NCI-H1436 treated with DMSO at 0.1 percent for 48 hours (cell line): ENCODE results near the gene ADGRA3.

Experiments used
- DNase-seq: peaks from one replicate; lab custom pipeline; 2025; lab: John Stamatoyannopoulos, UW

The ADGRA3 gene

GRCh38 chr4:22508376-22508775, 7.5 kb downstream of the ADGRA3 start:
- DNase-seq: no peak

GRCh38 chr4:22504922-22505321, 10.9 kb downstream of the ADGRA3 start:
- DNase-seq: no peak

- no peak for DNase-seq
Measured at GRCh38 chr4:22504447-22504846, 11.4 kb downstream of the ADGRA3 start.

GRCh38 chr4:22502895-22503814, 12.7 kb downstream of the ADGRA3 start:
- no peak for DNase-seq

GRCh38 chr4:22501715-22502095, 14.2 kb downstream of the ADGRA3 start:
- DNase-seq: no peak

- no peak for DNase-seq
Measured at GRCh38 chr4:22500831-22501714, 14.8 kb downstream of the ADGRA3 start.

- DNase-seq: peak; percentile 7
Measured at GRCh38 chr4:22500128-22500611, 15.7 kb downstream of the ADGRA3 start.

GRCh38 chr4:22498866-22499265, 17.0 kb downstream of the ADGRA3 start:
- no peak for DNase-seq

- no peak for DNase-seq
Measured at GRCh38 chr4:22496165-22496813, 19.6 kb downstream of the ADGRA3 start.

GRCh38 chr4:22493523-22493922, 22.3 kb downstream of the ADGRA3 start:
- DNase-seq: no peak

- DNase-seq: no peak
Measured at GRCh38 chr4:22492987-22493386, 22.9 kb downstream of the ADGRA3 start.

GRCh38 chr4:22491939-22492338, 23.9 kb downstream of the ADGRA3 start:
- no peak for DNase-seq

- no peak for DNase-seq
Measured at GRCh38 chr4:22490718-22491315, 25.0 kb downstream of the ADGRA3 start.

GRCh38 chr4:22488106-22488505, 27.8 kb downstream of the ADGRA3 start:
- DNase-seq: no peak

- no peak for DNase-seq
Measured at GRCh38 chr4:22487328-22487727, 28.5 kb downstream of the ADGRA3 start.

- no peak for DNase-seq
Measured at GRCh38 chr4:22486276-22486675, 29.6 kb downstream of the ADGRA3 start.

- no peak for DNase-seq
Measured at GRCh38 chr4:22485737-22486136, 30.1 kb downstream of the ADGRA3 start.

GRCh38 chr4:22483551-22483981, 32.3 kb downstream of the ADGRA3 start:
- DNase-seq: no peak

GRCh38 chr4:22482250-22483127, 33.4 kb downstream of the ADGRA3 start:
- DNase-seq: no peak

- DNase-seq: no peak
Measured at GRCh38 chr4:22480675-22481327, 35.1 kb downstream of the ADGRA3 start.
